ENCODE results near the gene CARD16.

The CARD16 gene

DNA sequence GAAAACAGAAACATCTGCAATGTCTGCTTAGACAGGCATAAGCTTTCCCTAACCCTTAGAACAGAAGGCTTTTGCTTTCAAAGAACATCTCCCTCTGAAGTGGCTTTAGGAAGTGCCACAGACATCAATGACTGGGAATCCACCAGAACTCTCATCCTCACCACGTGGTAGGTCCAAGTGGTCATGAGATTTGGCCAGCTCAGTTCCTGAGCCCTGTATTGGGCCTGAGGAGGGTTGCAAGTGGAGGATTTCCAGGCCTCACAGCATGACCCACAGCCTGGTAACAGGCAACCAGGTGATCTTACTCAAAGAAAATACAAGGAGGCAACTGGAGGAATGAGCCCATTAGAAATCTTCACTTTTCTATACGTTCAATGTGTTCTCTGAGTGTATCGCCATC is 11.8 kb downstream of the CARD16 start:
- peaks cover 49% of the 10 kb centered on the region for H3K36me3 Mint-ChIP-seq (ENCODE audit: low read depth)
- peak overlapping the region; percentile 52 for H3K27ac Mint-ChIP-seq
- peaks cover 9% of the 10 kb centered on the region for H3K9me3 Mint-ChIP-seq
- no peaks in the 10 kb centered on the region for H3K27me3 Mint-ChIP-seq (ENCODE audit: low read depth)
- H3K4me3 Mint-ChIP-seq: peak overlapping the region; percentile 93
- peaks cover 30% of the 10 kb centered on the region for H3K4me1 Mint-ChIP-seq (ENCODE audit: low read depth)

- Mint-ChIP-seq H3K27ac (no peak overlapping the region), H3K36me3 (ENCODE audit: low read depth) (peaks cover 49% of the 10 kb centered on the region)
Observed at GRCh38 chr11:105032495-105032894, 12.6 kb downstream of the CARD16 start.

DNA sequence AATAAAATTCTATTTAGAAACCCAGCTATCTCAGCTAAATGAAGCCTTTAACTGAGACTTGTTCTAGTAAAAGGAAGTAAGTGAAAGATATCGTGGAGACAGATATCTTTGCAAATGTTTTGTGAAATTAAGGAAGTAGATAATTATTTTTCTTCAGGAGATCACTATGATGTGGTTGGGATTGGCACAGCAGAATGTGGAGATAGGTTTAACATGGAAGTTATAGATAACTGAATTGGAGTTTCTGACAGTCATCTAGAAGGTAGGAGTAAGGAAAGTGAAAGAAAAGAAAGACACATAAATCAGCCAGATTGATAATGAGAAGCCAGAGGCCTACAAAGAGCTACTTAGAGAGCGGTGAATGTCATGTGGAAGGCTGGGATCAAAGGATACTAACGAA is 17.5 kb downstream of the CARD16 start:
- no peaks in the 10 kb centered on the region for H3K27me3 Mint-ChIP-seq (ENCODE audit: low read depth)
- no peak overlapping the region for H3K27ac Mint-ChIP-seq
- H3K4me1 Mint-ChIP-seq (ENCODE audit: low read depth): peaks cover 11% of the 10 kb centered on the region
- peak overlapping the region; percentile 30 for H3K4me3 Mint-ChIP-seq
- no peaks in the 10 kb centered on the region for H3K9me3 Mint-ChIP-seq
- peaks cover 62% of the 10 kb centered on the region for H3K36me3 Mint-ChIP-seq (ENCODE audit: low read depth)

More at GRCh38 chr11:105032495-105032894, 12.6 kb downstream of the CARD16 start:
- Mint-ChIP-seq H3K4me3 (peak overlapping the region; percentile 81), H3K4me1 (ENCODE audit: low read depth) (peaks cover 35% of the 10 kb centered on the region), H3K27me3 (ENCODE audit: low read depth) (no peaks in the 10 kb centered on the region), H3K9me3 (peaks cover 5% of the 10 kb centered on the region)

- H3K4me3 Mint-ChIP-seq: no peak overlapping the region
- no peaks in the 10 kb centered on the region for H3K9me3 Mint-ChIP-seq
- H3K4me1 Mint-ChIP-seq (ENCODE audit: low read depth): peaks cover 7% of the 10 kb centered on the region
- H3K27ac Mint-ChIP-seq: no peak overlapping the region
- peaks cover 38% of the 10 kb centered on the region for H3K36me3 Mint-ChIP-seq (ENCODE audit: low read depth)
- no peaks in the 10 kb centered on the region for H3K27me3 Mint-ChIP-seq (ENCODE audit: low read depth)
Observed at GRCh38 chr11:105024394-105024793, 20.7 kb downstream of the CARD16 start.

DNA sequence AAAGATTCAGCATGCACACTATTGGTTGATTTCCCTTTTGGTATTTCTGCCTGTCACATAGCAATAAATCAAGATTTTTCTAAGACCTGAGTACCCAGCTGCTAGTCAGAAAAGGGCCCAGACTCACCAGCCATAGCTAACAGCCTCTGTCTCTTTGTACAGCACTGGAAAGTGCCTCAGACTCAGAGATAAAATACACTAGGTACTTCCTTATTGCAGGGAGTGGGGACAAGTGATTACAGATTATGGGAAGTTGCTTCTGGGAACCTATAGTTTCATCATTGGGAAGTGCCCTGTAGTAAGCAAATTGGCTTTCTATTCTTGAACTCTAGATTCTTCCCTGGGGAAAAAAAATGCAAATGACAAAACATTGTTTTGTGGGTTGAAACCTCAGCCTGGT is 22.1 kb downstream of the CARD16 start, which contains the start of gene CASP5:
Gene CASP5, minus strand, starts transcription at position 166 of the 400 bp plus-strand sequence. Its CDS starts 32 bp downstream, at position 134.
- H3K9me3 Mint-ChIP-seq: no peaks in the 10 kb centered on the region
- H3K4me1 Mint-ChIP-seq (ENCODE audit: low read depth): peaks cover 5% of the 10 kb centered on the region
- no peak within 1 kb of the TSS for H3K27ac Mint-ChIP-seq
- H3K4me3 Mint-ChIP-seq: no peak within 1 kb of the TSS
- no peaks in the 10 kb centered on the region for H3K27me3 Mint-ChIP-seq (ENCODE audit: low read depth)
- peaks cover 29% of the 10 kb centered on the region for H3K36me3 Mint-ChIP-seq (ENCODE audit: low read depth)

DNA sequence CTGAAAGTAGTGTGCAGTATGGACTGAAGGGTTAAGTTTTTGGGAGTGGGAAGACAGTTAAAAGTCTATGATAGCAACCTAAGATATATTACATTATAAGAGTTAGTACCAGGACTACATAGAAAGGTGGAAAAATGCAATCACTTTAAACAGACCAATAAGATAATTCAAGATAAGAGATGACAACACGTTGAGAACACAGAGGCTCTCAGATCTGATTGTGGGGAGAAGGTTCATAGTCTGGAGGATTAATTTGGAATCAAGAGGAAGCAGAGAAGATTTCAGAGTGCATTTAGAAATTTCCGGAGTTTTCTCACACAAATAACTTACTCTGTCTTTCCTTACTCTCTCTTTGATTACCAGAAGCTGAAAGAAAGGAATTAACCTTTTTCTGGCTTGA is 22.6 kb downstream of the CARD16 start:
- Mint-ChIP-seq H3K4me3 (no peak overlapping the region), H3K4me1 (ENCODE audit: low read depth) (no peaks in the 10 kb centered on the region), H3K27ac (no peak overlapping the region), H3K36me3 (ENCODE audit: low read depth) (peaks cover 24% of the 10 kb centered on the region), H3K27me3 (ENCODE audit: low read depth) (no peaks in the 10 kb centered on the region), H3K9me3 (no peaks in the 10 kb centered on the region)

- Mint-ChIP-seq H3K27ac (no peak overlapping the region), H3K36me3 (ENCODE audit: low read depth) (no peaks in the 10 kb centered on the region), H3K9me3 (no peaks in the 10 kb centered on the region), H3K4me1 (ENCODE audit: low read depth) (no peaks in the 10 kb centered on the region), H3K27me3 (ENCODE audit: low read depth) (no peaks in the 10 kb centered on the region), H3K4me3 (no peak overlapping the region)
Observed at GRCh38 chr11:105007463-105007862, 37.7 kb downstream of the CARD16 start.

DNA sequence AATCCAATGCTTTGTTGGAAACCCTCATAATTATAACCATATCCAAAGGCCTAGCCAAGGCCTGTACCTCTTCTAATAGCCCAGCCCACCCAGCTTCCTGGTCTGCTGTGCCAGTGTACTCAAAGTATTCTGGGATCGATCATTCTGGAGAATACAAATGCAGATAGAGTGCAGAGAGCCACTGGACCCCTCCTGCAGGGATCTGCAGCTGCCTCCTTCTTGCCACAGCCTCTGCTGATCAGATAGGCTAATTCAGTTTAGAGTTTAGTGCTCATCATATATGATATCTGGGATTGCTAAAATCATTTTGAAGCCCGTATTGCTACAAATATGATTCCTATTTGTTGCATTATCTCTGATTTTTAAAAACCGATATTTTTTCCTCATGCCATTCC is 39.7 kb downstream of the CARD16 start:
- no peaks in the 10 kb centered on the region for H3K27me3 Mint-ChIP-seq (ENCODE audit: low read depth)
- peaks cover 6% of the 10 kb centered on the region for H3K4me1 Mint-ChIP-seq (ENCODE audit: low read depth)
- no peak overlapping the region for H3K4me3 Mint-ChIP-seq
- no peak overlapping the region for H3K27ac Mint-ChIP-seq
- no peaks in the 10 kb centered on the region for H3K36me3 Mint-ChIP-seq (ENCODE audit: low read depth)
- H3K9me3 Mint-ChIP-seq: no peaks in the 10 kb centered on the region

DNA sequence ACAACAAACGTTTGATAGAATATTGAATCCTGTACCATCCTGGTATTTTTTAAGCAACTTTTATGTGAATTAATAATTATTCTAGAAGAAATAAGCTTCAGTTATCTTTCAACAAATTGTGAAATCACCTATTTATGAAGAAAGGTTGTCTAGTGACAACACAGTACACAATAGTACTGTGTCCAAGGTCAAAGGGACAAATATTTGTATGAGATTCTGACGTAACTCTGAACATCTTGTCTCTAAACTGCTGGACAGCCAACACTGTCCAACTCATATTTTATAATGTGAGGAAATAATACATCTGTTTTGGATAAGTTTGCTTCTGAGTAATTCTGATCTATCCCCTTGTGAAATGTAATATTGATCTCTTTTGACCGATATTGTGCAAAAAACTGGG is 41.1 kb downstream of the CARD16 start:
- Mint-ChIP-seq H3K4me1 (ENCODE audit: low read depth) (peaks cover 6% of the 10 kb centered on the region), H3K27ac (no peak overlapping the region), H3K36me3 (ENCODE audit: low read depth) (no peaks in the 10 kb centered on the region), H3K4me3 (no peak overlapping the region), H3K27me3 (ENCODE audit: low read depth) (no peaks in the 10 kb centered on the region), H3K9me3 (no peaks in the 10 kb centered on the region)

DNA sequence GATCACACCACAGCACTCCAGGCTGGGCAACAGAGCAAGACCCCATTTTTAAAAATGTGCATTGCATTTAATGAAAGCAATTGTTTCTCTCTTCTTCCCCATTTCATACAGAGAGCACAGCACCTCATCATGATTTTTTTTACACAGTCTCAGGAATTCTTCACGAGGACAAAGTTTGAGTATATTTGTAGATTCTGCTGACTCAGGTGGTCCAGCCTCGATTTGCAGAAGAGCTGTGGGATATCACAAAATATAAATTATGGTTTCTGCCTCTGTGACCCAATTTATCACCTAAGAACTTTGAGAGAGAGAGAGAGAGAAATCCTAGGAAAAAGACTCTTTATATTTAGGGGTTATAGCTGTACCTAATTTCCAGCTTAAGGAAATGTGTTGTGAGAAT is 42.0 kb downstream of the CARD16 start:
- no peaks in the 10 kb centered on the region for H3K27me3 Mint-ChIP-seq (ENCODE audit: low read depth)
- peaks cover 6% of the 10 kb centered on the region for H3K4me1 Mint-ChIP-seq (ENCODE audit: low read depth)
- H3K36me3 Mint-ChIP-seq (ENCODE audit: low read depth): no peaks in the 10 kb centered on the region
- H3K4me3 Mint-ChIP-seq: no peak overlapping the region
- no peak overlapping the region for H3K27ac Mint-ChIP-seq
- H3K9me3 Mint-ChIP-seq: no peaks in the 10 kb centered on the region

- no peaks in the 10 kb centered on the region for H3K27me3 Mint-ChIP-seq (ENCODE audit: low read depth)
- H3K4me1 Mint-ChIP-seq (ENCODE audit: low read depth): peaks cover 6% of the 10 kb centered on the region
- no peaks in the 10 kb centered on the region for H3K36me3 Mint-ChIP-seq (ENCODE audit: low read depth)
- H3K9me3 Mint-ChIP-seq: no peaks in the 10 kb centered on the region
- no peak overlapping the region for H3K4me3 Mint-ChIP-seq
- H3K27ac Mint-ChIP-seq: no peak overlapping the region
Observed at GRCh38 chr11:105000797-105001196, 44.3 kb downstream of the CARD16 start.

DNA sequence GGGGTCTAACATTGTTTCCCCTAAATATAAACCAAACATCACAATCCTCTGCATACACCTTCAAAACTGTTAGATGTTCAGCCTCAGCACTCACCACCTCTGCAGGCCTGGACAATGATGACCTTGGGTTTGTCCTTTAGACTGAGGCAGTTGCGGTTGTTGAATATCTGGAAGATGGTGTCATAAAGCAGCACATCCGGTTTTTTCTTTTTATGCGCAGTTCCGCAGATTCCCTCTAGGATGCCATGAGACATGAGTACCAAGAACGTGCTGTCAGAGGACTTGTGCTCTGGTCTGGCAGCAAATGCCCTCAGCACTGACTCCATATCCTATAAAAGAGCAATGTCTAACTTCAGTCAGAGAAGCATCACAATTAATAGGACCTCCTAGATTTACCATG is 45.0 kb downstream of the CARD16 start:
- H3K36me3 Mint-ChIP-seq (ENCODE audit: low read depth): no peaks in the 10 kb centered on the region
- peaks cover 6% of the 10 kb centered on the region for H3K4me1 Mint-ChIP-seq (ENCODE audit: low read depth)
- H3K27ac Mint-ChIP-seq: no peak overlapping the region
- H3K27me3 Mint-ChIP-seq (ENCODE audit: low read depth): no peaks in the 10 kb centered on the region
- H3K4me3 Mint-ChIP-seq: no peak overlapping the region
- no peaks in the 10 kb centered on the region for H3K9me3 Mint-ChIP-seq

- Mint-ChIP-seq H3K4me1 (ENCODE audit: low read depth) (peaks cover 6% of the 10 kb centered on the region), H3K27ac (no peak overlapping the region), H3K36me3 (ENCODE audit: low read depth) (no peaks in the 10 kb centered on the region), H3K4me3 (no peak overlapping the region), H3K9me3 (no peaks in the 10 kb centered on the region), H3K27me3 (ENCODE audit: low read depth) (no peaks in the 10 kb centered on the region)
Observed at GRCh38 chr11:104999721-105000120, 45.4 kb downstream of the CARD16 start.

DNA sequence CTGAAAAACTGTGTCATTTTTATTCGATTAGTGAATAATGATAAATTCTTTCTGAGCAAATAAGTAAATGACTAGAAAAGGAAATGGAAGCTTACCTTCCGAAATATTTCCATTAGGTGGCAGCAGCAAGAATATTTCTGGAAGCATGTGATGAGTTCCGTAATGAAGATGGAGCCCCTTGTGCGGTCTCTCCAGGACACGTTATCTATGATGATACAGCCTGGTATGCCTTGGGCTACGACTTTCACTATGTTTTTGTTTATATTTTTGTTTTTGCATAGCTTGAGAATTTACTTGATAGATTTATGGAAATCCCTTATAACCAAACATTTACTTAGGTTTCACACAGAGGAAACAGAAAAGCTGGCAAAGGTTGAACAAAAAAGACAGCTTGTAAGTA is 47.8 kb downstream of the CARD16 start:
- H3K4me3 Mint-ChIP-seq: no peak overlapping the region
- peaks cover 8% of the 10 kb centered on the region for H3K4me1 Mint-ChIP-seq (ENCODE audit: low read depth)
- no peaks in the 10 kb centered on the region for H3K9me3 Mint-ChIP-seq
- peaks cover 2% of the 10 kb centered on the region for H3K36me3 Mint-ChIP-seq (ENCODE audit: low read depth)
- H3K27ac Mint-ChIP-seq: no peak overlapping the region
- peaks cover 6% of the 10 kb centered on the region for H3K27me3 Mint-ChIP-seq (ENCODE audit: low read depth)

DNA sequence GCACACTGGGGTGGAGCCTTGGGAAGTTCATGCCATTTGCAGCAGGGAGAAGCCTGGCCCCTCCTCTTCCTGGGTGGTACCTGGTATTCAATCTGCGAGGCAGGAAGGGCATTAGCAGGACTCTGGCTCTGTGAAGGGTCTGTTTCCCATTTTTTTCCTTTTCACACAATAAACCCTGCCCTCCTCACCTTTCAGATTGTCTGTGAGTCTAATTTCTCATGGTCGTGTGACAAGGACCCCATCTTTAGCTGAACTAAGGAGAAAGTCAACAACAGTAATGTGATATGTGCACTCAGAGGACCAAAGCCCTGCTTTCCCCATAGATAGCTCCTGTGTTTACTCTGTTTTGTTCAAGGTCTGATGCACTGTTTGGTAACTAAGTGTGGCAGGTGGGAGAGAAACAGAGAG is 50.1 kb downstream of the CARD16 start:
- Mint-ChIP-seq H3K4me3 (no peak overlapping the region), H3K27ac (no peak overlapping the region), H3K27me3 (ENCODE audit: low read depth) (peaks cover 11% of the 10 kb centered on the region), H3K9me3 (peaks cover 2% of the 10 kb centered on the region), H3K4me1 (ENCODE audit: low read depth) (peaks cover 2% of the 10 kb centered on the region), H3K36me3 (ENCODE audit: low read depth) (peaks cover 2% of the 10 kb centered on the region)

GRCh38 chr11:104992781-104993180 is 52.4 kb downstream of the CARD16 start:
- H3K4me3 Mint-ChIP-seq: no peak overlapping the region
- peaks cover 26% of the 10 kb centered on the region for H3K27me3 Mint-ChIP-seq (ENCODE audit: low read depth)
- no peak overlapping the region for H3K27ac Mint-ChIP-seq
- H3K9me3 Mint-ChIP-seq: peaks cover 11% of the 10 kb centered on the region
- peaks cover 2% of the 10 kb centered on the region for H3K36me3 Mint-ChIP-seq (ENCODE audit: low read depth)
- peaks cover 2% of the 10 kb centered on the region for H3K4me1 Mint-ChIP-seq (ENCODE audit: low read depth)
